GM21576 (cell line): ENCODE results near the gene TPRG1L.

Experiments used
- ATAC-seq: cut with Tn5 transposase; IDR thresholded peaks from one replicate; pipeline ENCODE4 v1.9.1; 2021; ENCODE audit warnings: mild to moderate bottlenecking, moderate library complexity; ENCODE audit not compliant: unreplicated experiment

TPRG1L gene

DNA sequence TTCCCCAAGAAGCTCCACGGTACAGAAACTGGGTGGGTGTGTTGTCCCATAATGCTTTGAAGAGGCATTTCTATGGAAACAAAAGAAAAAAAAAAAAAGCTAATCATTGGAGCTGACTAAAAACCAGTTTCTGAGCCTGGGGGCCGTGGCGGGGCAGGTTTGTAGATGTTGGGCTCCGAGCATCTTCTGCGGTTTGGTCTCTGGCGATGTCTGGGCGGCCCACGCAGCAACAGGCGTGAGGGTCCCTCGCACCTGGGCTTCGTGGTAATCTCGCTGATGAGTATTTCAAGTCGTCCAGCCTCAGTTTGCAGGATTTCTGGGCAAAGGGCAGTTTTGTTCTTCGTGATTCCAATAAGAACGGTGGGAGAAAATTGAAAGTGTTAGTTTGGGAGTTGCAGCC lies 34.3 kb downstream of the TPRG1L start:
- ATAC-seq: no peak

- ATAC-seq: no peak
These were observed 35.9 kb downstream of the TPRG1L start for GRCh38 chr1:3660704-3661103.

DNA sequence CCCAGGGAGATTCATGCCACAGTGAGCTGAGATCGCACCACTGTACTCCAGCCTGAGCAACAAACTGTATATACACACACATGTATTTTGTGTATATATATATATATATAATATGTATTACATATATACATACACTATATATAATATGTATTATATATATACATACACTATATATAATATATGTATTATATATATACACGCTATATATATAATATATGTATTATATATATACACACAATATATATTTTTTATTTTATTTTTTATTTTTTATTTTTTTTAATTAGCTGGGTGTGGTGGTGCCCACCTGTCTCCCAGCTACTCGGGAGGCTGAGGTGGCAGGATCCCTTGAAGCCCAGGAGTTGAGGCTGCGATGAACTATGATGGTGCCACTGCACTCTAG lies 36.8 kb downstream of the TPRG1L start:
- no peak for ATAC-seq

GRCh38 chr1:3662080-3662671 lies 37.4 kb downstream of the TPRG1L start:
- ATAC-seq: no peak

DNA sequence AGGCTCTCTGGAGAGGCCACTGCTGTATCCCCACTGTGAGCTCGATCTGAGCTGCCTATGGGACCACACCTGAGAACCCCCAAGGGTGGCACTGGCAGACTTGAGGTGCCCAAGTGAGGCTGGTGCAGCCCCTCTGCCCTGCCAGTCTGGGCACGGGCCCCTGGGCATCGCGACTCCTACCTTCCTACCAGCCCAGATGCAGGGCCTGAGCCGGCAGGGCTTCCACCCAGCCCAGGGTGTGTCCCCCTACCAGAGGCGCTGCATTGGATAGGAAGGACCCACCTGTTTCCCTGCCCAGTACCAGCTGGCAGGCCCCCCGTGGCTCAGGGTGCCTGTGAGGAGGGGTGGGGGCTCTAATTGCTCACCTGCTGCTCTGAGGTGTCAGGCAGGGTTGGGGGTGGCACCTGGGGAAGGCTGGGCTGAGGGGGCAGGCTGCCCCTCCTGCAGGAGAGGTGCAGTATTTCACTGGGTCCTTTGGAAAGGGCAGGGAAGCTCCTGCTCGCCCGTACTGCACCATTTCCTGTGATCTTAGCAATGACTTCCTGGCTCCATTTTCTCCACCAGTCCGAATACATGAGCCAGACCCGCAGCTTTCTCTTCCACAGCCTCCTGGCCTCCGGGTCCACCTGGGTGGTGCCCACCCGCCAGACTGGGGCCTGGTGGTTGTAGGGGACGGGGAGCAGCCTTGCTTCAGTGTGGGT lies 39.3 kb downstream of the TPRG1L start:
- ATAC-seq: no peak

GRCh38 chr1:3664700-3665375 lies 40.0 kb downstream of the TPRG1L start:
- ATAC-seq: no peak

DNA sequence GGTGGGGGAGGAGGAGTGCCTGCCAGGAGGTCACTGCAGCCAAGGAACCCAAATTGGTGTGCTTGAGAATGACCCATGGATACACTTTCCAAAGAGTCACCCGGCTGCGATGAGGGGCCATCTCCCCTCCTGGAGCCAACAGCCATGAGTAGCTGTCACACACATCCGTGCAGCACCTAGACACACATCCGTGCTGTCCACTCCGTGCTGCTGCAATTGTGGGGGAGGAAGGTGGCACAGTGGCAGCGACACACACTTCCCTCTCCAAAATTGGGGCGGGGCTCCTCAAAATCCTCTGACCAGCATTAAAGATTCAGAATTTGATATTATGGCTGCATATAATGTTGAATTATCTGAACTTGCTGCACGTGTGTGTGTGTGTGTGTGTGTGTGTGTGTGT lies 43.3 kb downstream of the TPRG1L start:
- ATAC-seq: no peak

GRCh38 chr1:3668585-3669300 lies 43.9 kb downstream of the TPRG1L start:
- ATAC-seq: no peak

DNA sequence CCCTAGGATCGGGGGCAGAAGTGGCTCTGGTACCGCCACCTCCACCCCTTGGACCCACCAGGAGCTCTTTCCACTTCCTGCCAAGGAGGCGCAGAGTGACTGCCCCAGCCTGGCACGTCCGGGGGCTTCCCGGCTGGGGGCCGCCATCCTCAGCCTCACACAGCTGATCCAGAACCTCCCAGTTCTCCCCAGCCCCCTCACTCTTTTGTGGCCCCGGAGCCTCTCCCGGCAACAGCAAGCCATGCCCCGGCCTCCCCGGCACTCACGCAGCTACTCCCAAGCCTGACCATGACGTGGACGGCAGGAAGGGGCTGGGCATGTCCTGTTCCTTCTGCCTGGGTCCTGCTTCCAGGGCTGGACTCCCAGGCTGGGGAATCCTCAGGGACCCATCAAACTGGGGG lies 44.6 kb downstream of the TPRG1L start:
- no peak for ATAC-seq

DNA sequence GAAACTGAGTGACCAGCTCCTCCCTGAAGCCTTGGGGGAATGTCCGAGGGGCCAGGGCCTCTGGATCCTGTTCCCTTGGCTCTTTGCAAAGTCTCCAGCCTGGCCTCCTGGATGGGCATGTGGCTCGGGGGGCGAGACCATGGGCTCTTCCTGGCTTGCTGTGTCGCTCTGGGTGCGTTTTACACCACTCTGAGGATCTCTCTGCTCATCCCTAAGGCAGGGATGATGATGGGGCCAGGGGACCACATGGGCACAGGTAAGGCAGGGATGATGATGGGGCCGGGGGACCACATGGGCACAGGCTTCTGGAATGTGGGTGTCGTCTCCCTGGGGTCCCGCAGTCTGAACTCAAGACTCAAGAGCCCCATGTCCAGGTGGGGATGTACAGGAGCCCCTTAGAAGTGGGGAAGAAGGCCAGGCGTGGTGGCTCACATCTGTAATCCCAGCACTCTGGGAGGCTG lies 45.2 kb downstream of the TPRG1L start:
- no peak for ATAC-seq

DNA sequence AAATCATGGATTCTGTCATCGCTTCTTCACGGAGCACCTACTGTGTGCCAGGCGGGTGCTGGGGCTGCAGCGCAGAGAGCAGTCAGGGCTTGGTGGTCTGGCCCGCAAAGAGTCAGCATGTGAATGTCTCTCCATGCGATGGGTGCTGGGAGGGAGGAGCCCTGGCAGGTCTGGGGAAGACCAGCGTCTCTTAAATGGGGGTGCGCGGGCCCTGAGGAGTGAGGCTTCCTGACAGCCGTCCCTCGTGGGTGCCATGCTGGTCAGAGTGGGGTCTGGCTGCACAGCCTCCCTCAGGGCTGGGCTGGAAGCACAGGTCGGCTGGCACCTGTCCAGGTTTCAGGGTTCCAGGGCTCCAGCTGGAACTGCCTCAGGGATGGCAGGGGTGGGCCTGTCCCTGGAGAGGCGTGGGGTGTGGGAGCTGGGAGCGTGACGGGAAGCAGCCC lies 46.0 kb downstream of the TPRG1L start:
- no peak for ATAC-seq

- ATAC-seq: no peak
These were observed 46.8 kb downstream of the TPRG1L start for GRCh38 chr1:3671371-3672180.

DNA sequence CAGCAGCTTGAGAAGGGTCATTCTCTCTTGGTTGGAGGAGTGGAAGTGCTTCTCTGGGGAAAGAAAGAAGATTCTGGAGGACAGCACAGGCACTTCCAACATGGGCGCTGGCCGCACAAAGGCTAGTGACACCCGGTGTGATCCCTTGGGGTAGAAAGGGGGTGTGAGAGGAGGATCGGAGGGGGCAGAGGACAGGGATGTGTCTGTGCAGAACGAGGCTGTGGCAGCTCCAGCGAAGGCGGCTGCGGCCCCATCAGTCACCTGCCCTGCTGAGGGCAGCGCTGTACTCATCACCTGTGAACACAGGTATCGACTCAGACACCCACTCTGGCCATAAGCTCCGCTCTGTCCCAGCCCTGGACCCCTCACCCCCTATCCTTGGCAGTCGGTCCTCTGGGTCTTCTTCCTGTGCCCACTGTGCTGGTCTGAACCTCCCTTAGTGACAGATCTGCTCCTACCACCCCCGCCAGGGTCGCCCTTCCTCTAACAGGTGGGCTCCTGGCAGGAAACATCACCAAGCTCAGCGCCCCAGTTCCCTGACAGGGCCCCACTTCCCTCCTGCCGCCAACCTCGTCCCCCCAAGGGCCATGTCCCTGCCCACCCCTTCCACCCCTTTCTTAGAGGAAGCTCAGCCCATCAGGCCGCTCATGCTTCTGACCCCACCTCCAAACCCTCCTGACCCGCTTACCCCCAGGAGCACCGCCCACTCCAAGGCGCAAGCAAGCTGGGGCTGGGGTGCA lies 47.6 kb downstream of the TPRG1L start:
- no peak for ATAC-seq

DNA sequence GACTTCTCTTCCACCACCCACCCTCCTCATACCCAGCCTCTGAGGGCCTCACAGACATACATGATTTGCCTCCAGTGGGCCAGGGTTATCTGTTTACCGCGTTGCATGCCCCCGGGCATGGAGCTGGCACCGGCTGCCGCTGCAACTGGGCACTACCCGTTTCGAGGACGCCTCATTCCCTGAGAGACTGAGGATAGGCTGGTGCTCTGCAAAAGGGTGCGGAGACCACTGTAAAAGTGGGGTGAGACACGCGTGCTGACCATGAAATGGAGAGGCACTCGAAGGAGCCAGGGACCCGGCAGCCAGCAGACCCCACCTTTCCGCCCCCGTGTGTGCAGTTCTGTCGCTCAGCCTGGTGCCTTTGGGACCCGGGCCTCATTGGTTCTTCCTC lies 48.2 kb downstream of the TPRG1L start:
- no peak for ATAC-seq

DNA sequence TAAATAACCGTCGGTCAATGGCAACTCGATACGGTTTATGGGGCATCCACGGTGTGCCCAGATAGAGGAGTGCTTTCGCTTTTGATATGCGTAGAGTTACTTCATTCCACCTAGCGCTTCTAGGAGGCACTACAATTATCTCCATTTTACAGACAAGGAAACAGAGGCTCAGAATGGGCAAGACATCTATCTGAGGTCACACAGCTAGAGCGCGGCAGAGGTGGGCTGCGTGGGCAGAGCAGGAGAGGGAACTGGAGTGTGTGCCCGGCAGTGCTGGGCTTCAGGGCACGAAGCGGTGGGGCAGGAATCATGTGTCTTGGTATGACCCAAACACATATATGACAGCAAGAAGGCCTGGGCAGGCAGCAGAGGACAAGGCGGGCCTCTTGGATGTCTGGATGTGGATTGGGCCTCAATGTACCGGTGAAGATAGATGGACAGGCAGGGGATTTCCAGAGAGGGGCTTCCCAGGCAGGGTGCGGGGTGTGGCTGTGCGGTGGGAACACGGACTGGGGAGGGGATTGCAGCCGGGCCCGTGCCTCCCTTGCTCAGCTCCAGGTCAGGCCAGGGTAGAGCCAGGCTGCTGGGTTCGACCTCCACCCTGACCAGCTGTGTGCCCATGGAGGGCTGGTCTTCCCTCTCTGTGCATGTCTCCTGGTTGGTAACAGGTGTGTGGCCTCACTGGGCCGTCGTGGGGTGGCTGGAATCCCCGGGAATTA lies 48.7 kb downstream of the TPRG1L start:
- ATAC-seq: no peak

- ATAC-seq: no peak
These were observed 49.6 kb downstream of the TPRG1L start for GRCh38 chr1:3674100-3675094.

- ATAC-seq: no peak
These were observed 50.6 kb downstream of the TPRG1L start for GRCh38 chr1:3675436-3675835.
